GM13977 (cell line): ENCODE measurements around the gene ISLR2.

Source experiments
- DNase-seq: peaks from one replicate; pipeline ENCODE4 v3.0.0; 2012; ENCODE audit warnings: low spot score
- in situ Hi-C: fragments of 300-500 bp; cut with MboI; formaldehyde crosslinking; loops from one replicate; pipeline ENCODE4 v1.12.0; 2022; ENCODE audit warnings: low sequenced_read_pairs, low pct_unique_long_range_greater_than_20kb, mixed read lengths, inconsistent platforms; ENCODE audit not compliant: unreplicated experiment
- TF ChIP-seq, protein P1 (sequence below): IDR thresholded peaks from 2 replicates; pipeline ENCODE4 v1.5.1; 2012; ENCODE audit warnings: mild to moderate bottlenecking, control low read depth; ENCODE audit not compliant: insufficient read depth; ENCODE audit errors: extremely low read depth, missing control alignments

ISLR2 gene

DNA sequence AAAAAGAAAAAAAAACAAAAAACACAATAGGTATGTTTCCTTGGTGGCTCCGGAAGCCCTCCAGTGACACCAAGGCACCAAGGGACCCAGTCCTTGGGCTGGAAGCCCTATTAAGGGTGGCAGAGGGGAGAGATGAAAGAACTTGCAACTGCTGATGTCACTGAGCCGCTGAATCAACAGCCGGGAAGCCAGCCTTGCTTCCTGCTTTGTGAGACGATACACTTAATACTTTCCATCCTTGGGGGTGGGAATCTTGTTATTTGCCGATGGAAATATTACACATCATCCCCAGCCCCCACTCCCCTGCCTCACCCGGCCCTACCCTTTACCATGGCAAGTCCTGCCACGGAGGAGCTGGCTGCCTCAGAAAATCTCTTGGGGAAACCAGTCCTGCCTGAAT lies 5.6 kb upstream of the ISLR2 start:
- TF ChIP-seq, protein P1, sequence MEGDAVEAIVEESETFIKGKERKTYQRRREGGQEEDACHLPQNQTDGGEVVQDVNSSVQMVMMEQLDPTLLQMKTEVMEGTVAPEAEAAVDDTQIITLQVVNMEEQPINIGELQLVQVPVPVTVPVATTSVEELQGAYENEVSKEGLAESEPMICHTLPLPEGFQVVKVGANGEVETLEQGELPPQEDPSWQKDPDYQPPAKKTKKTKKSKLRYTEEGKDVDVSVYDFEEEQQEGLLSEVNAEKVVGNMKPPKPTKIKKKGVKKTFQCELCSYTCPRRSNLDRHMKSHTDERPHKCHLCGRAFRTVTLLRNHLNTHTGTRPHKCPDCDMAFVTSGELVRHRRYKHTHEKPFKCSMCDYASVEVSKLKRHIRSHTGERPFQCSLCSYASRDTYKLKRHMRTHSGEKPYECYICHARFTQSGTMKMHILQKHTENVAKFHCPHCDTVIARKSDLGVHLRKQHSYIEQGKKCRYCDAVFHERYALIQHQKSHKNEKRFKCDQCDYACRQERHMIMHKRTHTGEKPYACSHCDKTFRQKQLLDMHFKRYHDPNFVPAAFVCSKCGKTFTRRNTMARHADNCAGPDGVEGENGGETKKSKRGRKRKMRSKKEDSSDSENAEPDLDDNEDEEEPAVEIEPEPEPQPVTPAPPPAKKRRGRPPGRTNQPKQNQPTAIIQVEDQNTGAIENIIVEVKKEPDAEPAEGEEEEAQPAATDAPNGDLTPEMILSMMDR, result no peak
- no peak for DNase-seq
- in situ Hi-C loops, result no loop called here

DNA sequence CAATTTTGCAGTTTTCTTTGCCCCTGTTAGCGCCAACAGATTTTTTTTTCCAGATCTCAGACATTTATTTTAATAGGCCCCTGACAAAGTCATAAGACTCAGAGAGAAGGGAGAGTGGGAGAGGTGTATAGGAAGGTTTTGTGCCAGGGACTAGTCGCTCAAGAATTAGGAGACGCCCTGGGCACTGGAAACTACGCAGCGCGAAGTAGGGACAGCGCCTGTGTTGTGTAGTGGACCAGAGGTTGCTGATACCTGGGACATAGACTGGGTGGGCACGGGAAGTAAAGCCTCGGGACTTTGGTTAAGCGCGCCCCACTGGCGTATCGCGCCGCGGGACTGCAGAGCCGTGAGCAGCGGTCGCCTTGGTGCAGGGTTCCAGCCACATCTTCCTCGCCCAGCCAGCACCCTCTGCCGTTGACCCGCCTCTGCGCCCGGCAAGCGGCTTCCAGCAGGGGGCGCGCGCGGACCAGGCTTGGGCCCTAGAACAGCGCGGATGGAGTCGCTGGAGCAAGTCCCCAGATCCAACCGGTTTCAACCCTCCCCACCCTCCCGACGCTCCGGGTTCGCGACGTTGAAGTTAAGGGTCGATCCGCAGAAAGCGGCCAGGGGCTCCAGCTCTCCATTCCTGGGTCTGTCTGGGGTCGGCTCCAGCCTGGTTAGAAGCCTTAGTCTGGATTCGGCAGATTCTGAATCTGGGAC lies 3.0 kb upstream of the ISLR2 start:
- DNase-seq, result peak; percentile 83
- TF ChIP-seq, protein P1, result peak; percentile 100
- in situ Hi-C loops, result no loop called here

DNA sequence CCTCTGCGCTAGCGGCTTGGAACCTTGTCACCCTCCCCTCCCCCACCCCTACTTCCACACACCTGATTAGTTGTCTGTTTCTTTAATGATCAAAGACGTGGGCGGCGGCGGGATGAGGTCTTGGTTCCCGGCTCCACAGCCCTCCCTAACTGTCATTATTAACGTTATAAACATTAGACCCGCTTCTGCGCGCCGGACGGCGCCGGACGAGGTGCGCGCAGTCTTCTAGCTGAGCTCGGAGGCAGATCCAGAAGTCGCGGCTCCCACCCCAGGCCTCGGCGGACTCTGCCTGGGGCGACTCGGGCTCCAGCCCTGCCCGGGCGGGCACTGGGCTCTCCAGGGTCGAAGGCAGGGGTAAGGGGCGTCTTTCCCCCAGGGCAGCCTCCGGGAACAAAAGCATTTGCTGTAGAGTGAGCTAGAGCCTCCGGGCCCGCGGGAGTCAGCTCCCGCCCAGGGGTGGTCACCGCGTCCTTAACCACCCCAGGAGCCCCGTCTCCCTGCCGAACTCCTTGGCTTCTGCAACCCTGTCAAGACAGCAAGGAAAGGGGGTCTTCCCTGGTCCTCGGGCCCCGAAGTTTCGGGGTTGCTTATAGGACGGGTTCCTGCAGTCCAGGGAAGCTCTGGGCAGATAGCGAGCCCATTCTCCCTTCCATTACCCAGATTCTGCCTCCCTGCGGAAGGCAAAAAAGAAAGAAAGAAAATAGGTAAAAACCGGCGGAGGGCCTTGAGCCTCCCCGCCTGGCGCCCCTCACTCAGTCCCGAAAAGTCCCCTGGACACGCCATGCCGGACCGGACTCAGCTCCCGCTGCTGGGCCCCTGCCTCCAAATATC lies 2.2 kb upstream of the ISLR2 start:
- DNase-seq, result peak; percentile 43
- TF ChIP-seq, protein P1, result no peak
- in situ Hi-C loops, result no loop called here

DNA sequence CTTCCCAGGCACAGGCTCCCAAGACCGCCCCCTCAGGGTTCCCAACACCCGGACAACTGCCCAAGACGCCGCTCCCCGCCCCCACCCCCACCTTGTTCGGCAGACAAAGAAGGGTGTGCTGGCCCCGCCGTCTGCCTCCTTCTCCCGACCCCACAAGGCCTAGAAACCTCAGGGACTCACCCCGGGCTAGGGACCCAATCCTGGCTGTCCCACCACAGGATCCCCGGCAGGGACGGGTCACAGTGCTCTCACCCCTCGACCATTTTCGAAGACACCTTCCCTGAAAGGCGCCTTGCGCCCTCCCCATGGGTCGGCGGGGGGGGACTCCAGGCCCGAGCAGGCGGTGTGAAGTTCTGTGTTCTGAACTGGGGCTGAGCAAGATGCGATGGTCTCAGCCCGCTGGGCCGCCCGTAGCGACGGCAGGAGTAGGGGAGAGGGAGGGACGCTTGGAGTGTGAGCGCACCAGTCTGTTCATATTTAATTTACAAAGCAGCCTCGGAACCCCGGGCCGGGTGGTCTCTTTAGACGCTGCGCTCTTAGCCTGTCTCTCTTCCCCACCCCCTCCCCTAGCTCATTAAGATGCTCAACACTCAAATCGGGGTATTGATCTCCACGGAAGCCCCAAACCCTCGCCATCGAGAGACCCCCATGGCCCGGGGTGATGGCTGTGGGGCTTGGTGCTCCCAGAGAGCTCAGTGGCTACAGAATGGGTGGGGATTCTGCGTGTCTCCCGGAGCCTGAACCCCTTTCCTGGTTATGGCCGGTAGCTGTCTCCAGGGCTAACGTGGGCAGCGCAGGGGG lies 1.4 kb upstream of the ISLR2 start:
- TF ChIP-seq, protein P1, result no peak
- in situ Hi-C loops, result no loop called here
- DNase-seq, result peak; percentile 30

DNA sequence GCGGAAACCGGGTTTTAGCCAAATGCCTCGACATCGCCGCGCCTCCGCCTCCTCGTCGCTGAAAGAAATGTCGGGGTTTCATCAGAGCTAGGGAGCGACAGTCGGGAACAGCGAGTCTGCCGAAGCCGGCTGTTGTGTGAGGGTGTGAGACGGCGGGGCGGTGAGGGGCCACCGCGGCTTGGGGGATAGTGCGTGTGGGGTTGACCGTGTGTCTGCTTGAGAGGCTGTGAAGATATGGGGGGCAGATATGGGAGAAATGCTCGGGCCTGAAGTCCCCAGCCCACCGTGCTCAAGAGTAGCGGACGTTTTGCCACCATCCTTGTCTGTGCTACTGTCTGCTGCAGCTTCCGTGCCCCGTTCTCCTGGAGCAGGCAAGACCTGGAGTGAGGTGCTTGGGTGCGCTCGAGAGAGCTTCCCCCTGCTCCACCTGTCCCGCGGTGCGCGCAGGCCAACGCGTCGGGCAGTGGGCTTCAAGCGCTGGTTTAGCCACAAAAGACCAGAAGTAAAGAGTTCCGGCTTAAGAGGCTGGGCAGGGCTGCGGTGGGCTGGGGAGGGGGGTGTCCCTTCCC lies 716 bp upstream of the ISLR2 start:
- peak; percentile 36 for DNase-seq
- in situ Hi-C loops, result loop anchor here (5.0 kb wide), 1 partner anchor 178 kb away; no protein-coding TSS in a partner anchor
- TF ChIP-seq, protein P1, result no peak
